PC-3 (cell line): ENCODE data around the gene SH2D3A. TPM values are rescaled to one million over a fixed set of nuclear protein-coding genes. Genes with fewer than 3 reads are reported as not detected.

Source experiments
- ATAC-seq: fragments of 200-7000 bp; cut with Tn5 transposase; 2 replicates; pipeline ENCODE4 v1.9.1; 2020; ENCODE audit warnings: mild to moderate bottlenecking, moderate library complexity
- BruUV-seq: library from RNA; stranded (reverse); fragments of 400-500 nt; replicated peaks from 2 replicates; lab custom pipeline; 2021; lab: Mats Ljungman, UMichigan
- CTCF ChIA-PET: fragments of 300-600 bp; sonication (Branson Sonifier 250); formaldehyde crosslinking; loops from one replicate; lab custom pipeline; 2022; ENCODE audit warnings: antibody characterized with exemption; lab: Charles Lee
- POLR2A ChIA-PET: fragments of 300-600 bp; sonication (Branson Sonifier 250); formaldehyde crosslinking; loops from one replicate; lab custom pipeline; 2022; ENCODE audit warnings: antibody characterized with exemption; ENCODE audit not compliant: unreplicated experiment; lab: Charles Lee
- DNase-seq: peaks from one replicate; pipeline ENCODE4 v3.0.0-alpha.2; 2015
- H2AFZ ChIP-seq: fragments of 300-600 bp; sonication (generic); 2 replicates; pipeline ENCODE4 v1.6.0; 2016; ENCODE audit warnings: antibody characterized with exemption, low read length
- H3F3A ChIP-seq: fragments of 300-600 bp; sonication (generic); one replicate; pipeline ENCODE4 v1.6.0; 2017; ENCODE audit warnings: antibody characterized with exemption, low read length, control low read depth, mild to moderate bottlenecking; ENCODE audit not compliant: unreplicated experiment
- H3K27ac ChIP-seq: fragments of 300-600 bp; sonication (generic); 2 replicates; pipeline ENCODE4 v1.5.1; 2016; ENCODE audit warnings: mild to moderate bottlenecking, low read length
- H3K27me3 ChIP-seq: fragments of 300-600 bp; sonication (generic); 2 replicates; pipeline ENCODE4 v1.6.1; 2016; ENCODE audit warnings: low read length, mixed read lengths
- H3K36me3 ChIP-seq: fragments of 300-600 bp; sonication (generic); 2 replicates; pipeline ENCODE4 v1.6.1; 2016; ENCODE audit warnings: low read depth, mixed run types, low read length, mixed read lengths
- H3K4me1 ChIP-seq: fragments of 300-600 bp; sonication (generic); 2 replicates; pipeline ENCODE4 v1.5.1; 2016; ENCODE audit warnings: low read length; ENCODE audit not compliant: insufficient read depth
- H3K4me2 ChIP-seq: fragments of 300-600 bp; sonication (generic); 2 replicates; pipeline ENCODE4 v1.6.0; 2016; ENCODE audit warnings: low read length
- H3K4me3 ChIP-seq: fragments of 300-600 bp; sonication (generic); 2 replicates; pipeline ENCODE4 v1.5.1; 2016; ENCODE audit warnings: mild to moderate bottlenecking, low read length, mixed read lengths
- H3K79me2 ChIP-seq: fragments of 300-600 bp; sonication (generic); 2 replicates; pipeline ENCODE4 v1.6.1; 2017; ENCODE audit warnings: low read length, mixed read lengths
- H3K9ac ChIP-seq: fragments of 300-600 bp; sonication (generic); 2 replicates; pipeline ENCODE4 v1.6.0; 2016; ENCODE audit warnings: mild to moderate bottlenecking, low read length
- H3K9me2 ChIP-seq: fragments of 300-600 bp; sonication (generic); replicated peaks from 2 replicates; pipeline ENCODE4 v1.6.1; 2016; ENCODE audit warnings: mixed run types, low read length, mixed read lengths
- H3K9me3 ChIP-seq: fragments of 300-600 bp; sonication (generic); 2 replicates; pipeline ENCODE4 v1.6.1; 2016; ENCODE audit warnings: low read length, mixed read lengths
- H4K20me1 ChIP-seq: fragments of 300-600 bp; sonication (generic); 2 replicates; pipeline ENCODE4 v1.6.1; 2016; ENCODE audit warnings: low read length, mixed read lengths
- EZH2 ChIP-seq: fragments of 300-600 bp; sonication (generic); IDR thresholded peaks from one replicate; pipeline ENCODE4 v1.6.1; 2017; ENCODE audit warnings: antibody characterized with exemption, mild to moderate bottlenecking, low read length; ENCODE audit not compliant: unreplicated experiment
- EZH2phosphoT487 ChIP-seq: fragments of 300-600 bp; sonication (generic); IDR thresholded peaks from 2 replicates; pipeline ENCODE4 v1.6.1; 2018; ENCODE audit warnings: mild to moderate bottlenecking, antibody characterized with exemption, low read length, borderline replicate concordance
- intact Hi-C: fragments of 100-400 bp; cut with micrococcal nuclease; formaldehyde crosslinking; loops from 2 replicates; pipeline ENCODE4 v1.9.0; 2023
- total RNA-seq: library from RNA; depleted of rRNA; stranded (reverse); fragments of >200 nt; gene quantifications from 2 replicates; pipeline ENCODE4 v1.2.3, GENCODE V29; 2014
- TF ChIP-seq, protein P1 (sequence below): fragments of 300-600 bp; sonication (generic); conservative IDR thresholded peaks from 2 replicates; pipeline ENCODE4 v1.5.1; 2017; ENCODE audit warnings: antibody characterized with exemption, low read depth, mild to moderate bottlenecking, low read length

The SH2D3A gene
- total RNA-seq, 1 experiment from 2014 or later: 141 TPM

DNA sequence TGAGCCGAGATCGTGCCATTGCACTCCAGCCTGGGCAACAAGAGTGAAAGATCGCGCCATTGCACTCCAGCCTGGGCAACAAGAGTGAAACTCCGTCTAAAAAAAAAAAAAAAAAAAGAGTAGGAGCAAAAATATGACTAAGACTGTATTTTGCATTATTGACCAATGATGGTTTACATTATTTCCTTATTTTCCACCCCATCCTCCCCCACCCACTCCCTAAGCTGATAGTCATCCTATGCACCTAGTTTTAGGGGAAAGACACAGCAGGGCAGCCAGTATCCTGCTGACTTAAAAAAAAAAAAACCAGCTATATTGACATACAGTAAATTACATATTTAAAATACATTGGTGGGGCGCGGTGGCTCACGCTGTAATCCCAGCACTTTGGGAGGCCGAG lies 30.4 kb upstream of the SH2D3A start:
- H3F3A ChIP-seq: no peaks in the 10 kb centered on the region
- ChIA-PET CTCF (no interaction called here), POLR2A (no interaction called here)
- H3K27me3 ChIP-seq: no peaks in the 10 kb centered on the region
- no peak for ATAC-seq
- no peak overlapping the region for H3K9ac ChIP-seq
- no peaks in the 10 kb centered on the region for H3K9me3 ChIP-seq
- H3K9me2 ChIP-seq: no peaks in the 10 kb centered on the region
- peaks cover 20% of the 10 kb centered on the region for H3K4me1 ChIP-seq
- TF ChIP-seq EZH2phosphoT487: no peak
- no peak for TF ChIP-seq EZH2
- TF ChIP-seq, protein P1, sequence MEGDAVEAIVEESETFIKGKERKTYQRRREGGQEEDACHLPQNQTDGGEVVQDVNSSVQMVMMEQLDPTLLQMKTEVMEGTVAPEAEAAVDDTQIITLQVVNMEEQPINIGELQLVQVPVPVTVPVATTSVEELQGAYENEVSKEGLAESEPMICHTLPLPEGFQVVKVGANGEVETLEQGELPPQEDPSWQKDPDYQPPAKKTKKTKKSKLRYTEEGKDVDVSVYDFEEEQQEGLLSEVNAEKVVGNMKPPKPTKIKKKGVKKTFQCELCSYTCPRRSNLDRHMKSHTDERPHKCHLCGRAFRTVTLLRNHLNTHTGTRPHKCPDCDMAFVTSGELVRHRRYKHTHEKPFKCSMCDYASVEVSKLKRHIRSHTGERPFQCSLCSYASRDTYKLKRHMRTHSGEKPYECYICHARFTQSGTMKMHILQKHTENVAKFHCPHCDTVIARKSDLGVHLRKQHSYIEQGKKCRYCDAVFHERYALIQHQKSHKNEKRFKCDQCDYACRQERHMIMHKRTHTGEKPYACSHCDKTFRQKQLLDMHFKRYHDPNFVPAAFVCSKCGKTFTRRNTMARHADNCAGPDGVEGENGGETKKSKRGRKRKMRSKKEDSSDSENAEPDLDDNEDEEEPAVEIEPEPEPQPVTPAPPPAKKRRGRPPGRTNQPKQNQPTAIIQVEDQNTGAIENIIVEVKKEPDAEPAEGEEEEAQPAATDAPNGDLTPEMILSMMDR: no peak
- DNase-seq: no peak
- intact Hi-C loops: no loop called here
- H3K36me3 ChIP-seq: no peaks in the 10 kb centered on the region
- H3K27ac ChIP-seq: no peak overlapping the region
- H3K4me3 ChIP-seq: no peak overlapping the region
- no peak overlapping the region for H2AFZ ChIP-seq
- H3K4me2 ChIP-seq: no peak overlapping the region
- BruUV-seq: no TSS peak
- H3K79me2 ChIP-seq: no peaks in the 10 kb centered on the region
- H4K20me1 ChIP-seq: no peaks in the 10 kb centered on the region

DNA sequence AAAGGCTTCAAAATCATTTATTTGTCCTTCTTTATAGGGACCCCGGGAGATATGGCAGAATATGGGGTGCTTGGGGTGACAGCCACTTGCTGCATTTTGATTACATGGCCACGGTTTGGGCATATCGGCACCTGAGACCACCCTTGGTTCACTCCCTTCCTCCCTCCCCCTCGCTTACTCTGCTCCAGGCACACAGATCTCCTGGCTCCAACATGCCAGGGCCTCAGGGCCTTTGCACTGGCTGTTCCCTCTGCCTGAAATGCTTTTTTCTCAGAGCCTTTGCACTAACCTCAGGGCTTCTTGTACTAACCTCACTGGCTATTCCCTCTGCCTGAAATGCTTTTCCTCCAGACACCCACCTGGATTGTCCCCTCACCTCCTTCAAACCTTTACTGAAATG lies 29.0 kb upstream of the SH2D3A start:
- Histone ChIP-seq H3K79me2 (no peaks in the 10 kb centered on the region), H2AFZ (no peak overlapping the region), H3F3A (no peaks in the 10 kb centered on the region), H3K27me3 (no peaks in the 10 kb centered on the region), H3K27ac (no peak overlapping the region), H3K9ac (no peak overlapping the region), H3K9me3 (no peaks in the 10 kb centered on the region), H3K9me2 (no peaks in the 10 kb centered on the region), H4K20me1 (no peaks in the 10 kb centered on the region), H3K4me1 (peaks cover 9% of the 10 kb centered on the region), H3K36me3 (no peaks in the 10 kb centered on the region), H3K4me3 (no peak overlapping the region), H3K4me2 (no peak overlapping the region)
- ATAC-seq (no peak), DNase-seq (no peak)
- no TSS peak for BruUV-seq
- ChIA-PET CTCF (no interaction called here), POLR2A (no interaction called here)
- no peak for TF ChIP-seq EZH2phosphoT487
- TF ChIP-seq, protein P1: no peak
- TF ChIP-seq EZH2: no peak
- intact Hi-C loops: no loop called here

DNA sequence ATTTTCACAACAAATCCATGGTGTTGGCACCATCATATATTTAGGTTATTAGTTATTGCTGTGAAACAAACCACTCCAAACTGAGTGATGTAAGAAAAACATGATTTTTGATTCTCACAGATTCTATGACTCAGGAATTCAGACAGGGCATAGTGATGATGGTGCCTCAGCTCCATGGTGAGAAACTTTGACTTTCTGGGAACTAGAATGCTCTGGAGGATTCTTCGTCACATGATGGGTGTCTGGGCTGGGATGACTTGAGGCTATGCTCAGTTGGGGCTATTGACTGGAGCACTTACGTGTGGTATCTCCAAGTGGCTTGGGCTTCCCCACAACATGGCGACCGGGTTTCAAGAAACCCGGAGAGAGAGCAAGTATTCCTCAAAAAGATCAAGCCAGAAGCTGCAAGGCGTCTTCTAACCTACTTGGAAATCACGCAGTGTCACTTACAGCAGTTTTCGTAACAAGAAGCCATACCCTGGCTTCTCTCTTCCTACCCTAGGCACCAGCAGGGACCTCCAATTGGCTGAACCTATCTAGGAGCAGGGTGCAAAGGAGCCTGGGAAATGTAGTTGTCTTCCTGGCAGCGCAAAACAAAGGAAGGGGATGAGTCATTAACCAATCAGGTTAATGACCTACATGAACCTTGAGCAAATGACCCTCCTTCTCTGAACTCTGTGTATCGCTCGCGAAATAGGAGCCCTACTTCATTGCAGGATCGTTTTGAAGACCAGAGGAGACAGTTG lies 27.6 kb upstream of the SH2D3A start:
- POLR2A ChIA-PET: no interaction called here
- BruUV-seq: no TSS peak
- intact Hi-C loops: no loop called here
- TF ChIP-seq EZH2phosphoT487 (no peak), EZH2 (no peak)
- TF ChIP-seq, protein P1: no peak
- no peaks in the 10 kb centered on the region for H3K27me3 ChIP-seq
- DNase-seq (no peak), ATAC-seq (no peak)
- H3K4me3 ChIP-seq: no peak overlapping the region
- no peak overlapping the region for H3K9ac ChIP-seq
- H4K20me1 ChIP-seq: no peaks in the 10 kb centered on the region
- CTCF ChIA-PET: no interaction called here
- H3K9me2 ChIP-seq: no peaks in the 10 kb centered on the region
- no peaks in the 10 kb centered on the region for H3K9me3 ChIP-seq
- no peaks in the 10 kb centered on the region for H3K4me1 ChIP-seq
- H3K79me2 ChIP-seq: no peaks in the 10 kb centered on the region
- no peak overlapping the region for H3K4me2 ChIP-seq
- no peaks in the 10 kb centered on the region for H3F3A ChIP-seq
- no peaks in the 10 kb centered on the region for H3K36me3 ChIP-seq
- H2AFZ ChIP-seq: no peak overlapping the region
- H3K27ac ChIP-seq: no peak overlapping the region
